ENCODE measurements around the gene MYL12A.

GRCh38 chr18:3279201-3280185, 31.9 kb downstream of the MYL12A start:
- TF ChIP-seq POLR2AphosphoS5 (IDR thresholded peaks at IDR 0.05; ENCODE audit: borderline replicate concordance, low read depth, low read length): no peak; the same call in 1 of the 2 replicates
- no peak for TF ChIP-seq EZH2 (IDR thresholded peaks at IDR 0.05)
- no peak for TF ChIP-seq FOXP2 (optimal IDR thresholded peaks at IDR 0.05; ENCODE audit: control extremely low read depth, extremely low read length, insufficient read depth)

Measured in SK-N-MC (cell line).